Esophagus squamous epithelium (tissue), 4 donors: ENCODE data around the gene PLP2.

Experiments
- CTCF ChIP-seq, 6 experiments: fragments of 450-650 bp in 4 of 6; fragments of 200-600 bp in 2 of 6; sonication (generic) in 2 of 6; IDR thresholded peaks; one replicate each; pipeline ENCODE4 v1.5.1; 2016 to 2019; ENCODE audit warnings: antibody characterized with exemption in 6 of 6, mild to moderate bottlenecking in 4 of 6, moderate library complexity in 4 of 6
- POLR2A ChIP-seq, 4 donors: fragments of 450-650 bp; IDR thresholded peaks; one replicate each; pipeline ENCODE4 v1.6.1; 2017; ENCODE audit warnings: antibody characterized with exemption in 4 of 4, mild to moderate bottlenecking in 4 of 4, moderate library complexity in 3 of 4

GRCh38 chrX:49155900-49156837 is 15.5 kb upstream of the PLP2 start:
- TF ChIP-seq CTCF (IDR thresholded peaks at IDR 0.05) (peak; percentile 71 to 94 (median 88)), POLR2A (IDR thresholded peaks at IDR 0.05) (peak in 2 of 4 donors; percentile 21 to 55)
